ENCODE measurements around the gene C1QTNF6. TPM values are rescaled to one million over a fixed set of nuclear protein-coding genes. Genes with fewer than 3 reads are reported as not detected.

The C1QTNF6 gene
- total RNA-seq, 1 experiment from 2014 or later, result 15.2 TPM

DNA sequence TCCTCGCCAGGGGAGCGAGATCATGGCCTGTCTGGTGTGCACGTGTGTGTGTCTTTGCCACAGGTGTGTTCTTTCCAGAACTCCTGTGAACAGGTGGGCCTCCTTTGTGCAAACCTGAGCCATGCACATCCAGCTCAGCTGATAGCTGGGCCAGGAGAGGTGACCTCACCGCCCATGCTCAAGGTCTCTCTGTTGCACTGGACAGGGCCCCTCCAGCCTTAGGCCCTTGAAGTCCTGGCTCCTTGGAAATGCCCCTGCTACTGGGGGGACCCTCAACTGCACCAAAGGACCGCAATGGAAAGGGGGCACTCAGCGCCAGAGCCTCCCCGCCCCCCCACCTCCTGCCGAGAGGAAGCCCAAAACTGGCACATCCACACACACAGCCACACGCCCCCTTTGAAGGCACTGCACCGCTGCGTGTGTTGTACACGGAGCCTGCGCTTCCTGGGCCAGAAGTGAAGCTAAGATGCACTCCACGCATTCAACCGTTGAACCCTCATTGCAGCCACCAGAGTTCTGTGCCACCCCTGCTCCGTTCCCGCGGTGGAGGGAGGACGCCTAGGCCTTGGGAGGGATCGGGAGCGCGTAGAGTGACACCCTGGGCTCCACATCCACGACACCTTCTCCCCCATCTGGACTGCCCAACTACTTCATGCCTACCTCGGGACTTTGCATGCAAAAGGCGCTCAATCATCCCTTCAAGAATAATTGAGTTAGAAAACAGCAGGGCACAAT is 21.9 kb downstream of the C1QTNF6 start:
- TF ChIP-seq POLR2A (IDR thresholded peaks at IDR 0.05; ENCODE audit: borderline replicate concordance, extremely low read depth, insufficient read depth, insufficient read length) (no peak), ZFX (IDR thresholded peaks at IDR 0.05) (no peak), REST (IDR thresholded peaks at IDR 0.05; ENCODE audit: low read depth) (no peak), JUND (IDR thresholded peaks at IDR 0.05) (no peak), SIN3A (IDR thresholded peaks at IDR 0.05; ENCODE audit: low read depth) (no peak), CEBPB (IDR thresholded peaks at IDR 0.05; ENCODE audit: low read depth) (no peak), ELF1 (IDR thresholded peaks at IDR 0.05; ENCODE audit: borderline replicate concordance, low read depth) (no peak), POLR2AphosphoS5 (IDR thresholded peaks at IDR 0.05; ENCODE audit: low read depth, low read length) (no peak), ZBTB33 (IDR thresholded peaks at IDR 0.05; ENCODE audit: extremely low read depth, insufficient replicate concordance, low read length) (no peak)
- TF ChIP-seq, protein P1, sequence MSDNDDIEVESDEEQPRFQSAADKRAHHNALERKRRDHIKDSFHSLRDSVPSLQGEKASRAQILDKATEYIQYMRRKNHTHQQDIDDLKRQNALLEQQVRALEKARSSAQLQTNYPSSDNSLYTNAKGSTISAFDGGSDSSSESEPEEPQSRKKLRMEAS (IDR thresholded peaks at IDR 0.05), result no peak
- H3K4me1 ChIP-seq (ENCODE audit: control insufficient read depth in 1 of 2, insufficient read depth in 2 of 2, low read length in 2 of 2), result peaks cover 0 to 21% of the 10 kb centered on the region in 2 experiments; a peak in 2 of 4 replicates
- ChIA-PET CTCF (interaction anchor here (0.7 to 2.0 kb wide), 3 partner anchors 31 to 97 kb away, joined by 4 to 14 read pairs (median 5); no protein-coding TSS in a partner anchor), POLR2A (interaction anchor here (0.8 kb wide), 1 partner anchor 34 kb away, joined by 4 read pairs; no protein-coding TSS in a partner anchor), RAD21 (ENCODE audit: low non-redundant PET in 1 of 2, low total read pairs in 2 of 2, uncharacterized antibody in 2 of 2, unreplicated experiment in 2 of 2) (interaction anchor here (1.2 to 1.4 kb wide), 2 partner anchors 31 kb away, joined by 3 to 5 read pairs; no protein-coding TSS in a partner anchor)
- no peaks in the 10 kb centered on the region for H3K79me2 ChIP-seq (ENCODE audit: insufficient read depth, low read length)
- no peaks in the 10 kb centered on the region for H3K36me3 ChIP-seq (ENCODE audit: control insufficient read depth in 1 of 2, insufficient read depth in 2 of 2, low read length in 2 of 2)
- H4K20me1 ChIP-seq (ENCODE audit: insufficient read depth), result no peaks in the 10 kb centered on the region
- no peak overlapping the region for H3K4me3 ChIP-seq (replicated peaks in 1 of 2; ENCODE audit: low read depth in 1 of 2, low read length in 2 of 2)
- intact Hi-C loops (cut with micrococcal nuclease), result loop anchor here (1.0 kb wide), 2 partner anchors 32 to 93 kb away; no protein-coding TSS in a partner anchor
- BruUV-seq (replicated peaks), result no TSS peak
- peak overlapping the region; percentile 68; the same call in 1 of the 2 replicates for H3K4me2 ChIP-seq (ENCODE audit: low read length)
- no peak overlapping the region for H3K9ac ChIP-seq (ENCODE audit: low read length)
- ATAC-seq (peak; percentile 22; the same call in 1 of the 2 replicates), DNase-seq (ENCODE audit: low read depth, low spot score) (no peak)
- peaks cover 0 to 2% of the 10 kb centered on the region in 2 experiments; a peak in 1 of 4 replicates for H3K9me3 ChIP-seq (ENCODE audit: control insufficient read depth in 1 of 2, insufficient read depth in 1 of 2, low read depth in 1 of 2, low read length in 2 of 2)
- H3K27ac ChIP-seq (ENCODE audit: low read depth, low read length), result no peak overlapping the region
- no peaks in the 10 kb centered on the region for H3K27me3 ChIP-seq (ENCODE audit: insufficient read depth, low read length)
- no peaks in the 10 kb centered on the region for H3K9me2 ChIP-seq (ENCODE audit: insufficient read depth)
- no peak overlapping the region for H2AFZ ChIP-seq (ENCODE audit: low read depth, low read length, poor library complexity, severe bottlenecking)

All from HCT116 (cell line).